ENCODE data around the gene PRKCH. TPM values are rescaled to one million over a fixed set of nuclear protein-coding genes. Genes with fewer than 3 reads are reported as not detected.

Gene PRKCH
- polyA plus RNA-seq, 1 donor from 2014 or later = 2.0 TPM

DNA sequence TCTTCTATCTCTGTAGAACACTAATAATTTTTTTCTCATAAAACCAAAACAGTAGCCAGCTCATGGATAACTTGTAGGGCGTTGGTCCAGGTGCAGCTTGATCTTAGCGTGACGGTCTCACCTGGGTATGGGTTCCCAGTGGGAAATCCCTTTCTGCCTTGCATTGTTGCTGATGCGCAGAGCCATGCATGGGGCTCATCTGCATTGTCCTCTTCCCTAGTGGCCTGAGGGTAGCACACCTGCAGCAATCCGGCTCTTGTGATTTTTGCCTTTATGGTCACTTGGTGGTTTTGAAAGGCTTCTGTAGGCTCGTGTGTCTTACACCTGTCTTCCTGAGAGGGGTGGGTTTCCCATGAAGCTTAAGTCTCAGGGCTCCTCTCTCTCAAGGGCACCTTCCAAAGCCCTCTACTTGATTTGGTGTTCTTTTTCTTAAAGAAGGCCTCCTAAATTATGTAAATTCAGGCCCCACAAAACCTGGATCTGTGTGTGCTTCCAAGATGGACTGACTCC, 130.6 kb downstream of the PRKCH start:
- Histone ChIP-seq H3K4me2 (ENCODE audit: low read length) (no peak overlapping the region), H2AFZ (ENCODE audit: low read depth, low read length) (no peak overlapping the region), H3K9me2 (ENCODE audit: insufficient read depth, low read length) (no peaks in the 10 kb centered on the region), H3F3A (ENCODE audit: insufficient read depth, low read length, poor library complexity, severe bottlenecking) (no peaks in the 10 kb centered on the region), H3K27me3 (ENCODE audit: insufficient read depth, low read depth, low read length) (no peaks in the 10 kb centered on the region), H3K36me3 (ENCODE audit: insufficient read depth, low read length) (no peaks in the 10 kb centered on the region), H4K20me1 (ENCODE audit: insufficient read depth) (no peaks in the 10 kb centered on the region), H3K9me3 (ENCODE audit: low read length) (no peaks in the 10 kb centered on the region), H3K79me2 (replicated peaks; ENCODE audit: insufficient read depth, low read length) (no peaks in the 10 kb centered on the region), H3K4me3 (ENCODE audit: low read length) (no peak overlapping the region), H3K27ac (ENCODE audit: low read length) (peak overlapping the region; percentile 55), H3K9ac (ENCODE audit: low read length) (no peak overlapping the region)
- TF ChIP-seq EZH2 (IDR thresholded peaks at IDR 0.05; ENCODE audit: borderline replicate concordance, insufficient read depth, low read length, poor library complexity, severe bottlenecking) (no peak), TAF1 (IDR thresholded peaks at IDR 0.05; ENCODE audit: low read depth) (no peak), EP300 (conservative IDR thresholded peaks at IDR 0.05; ENCODE audit: poor library complexity, severe bottlenecking) (no peak), RAD21 (conservative IDR thresholded peaks at IDR 0.05) (no peak), POLR2AphosphoS5 (IDR thresholded peaks at IDR 0.05) (no peak), MXI1 (conservative IDR thresholded peaks at IDR 0.05; ENCODE audit: poor library complexity, severe bottlenecking) (no peak), SMC3 (conservative IDR thresholded peaks at IDR 0.05; ENCODE audit: poor library complexity) (no peak)
- TF ChIP-seq, protein P1, sequence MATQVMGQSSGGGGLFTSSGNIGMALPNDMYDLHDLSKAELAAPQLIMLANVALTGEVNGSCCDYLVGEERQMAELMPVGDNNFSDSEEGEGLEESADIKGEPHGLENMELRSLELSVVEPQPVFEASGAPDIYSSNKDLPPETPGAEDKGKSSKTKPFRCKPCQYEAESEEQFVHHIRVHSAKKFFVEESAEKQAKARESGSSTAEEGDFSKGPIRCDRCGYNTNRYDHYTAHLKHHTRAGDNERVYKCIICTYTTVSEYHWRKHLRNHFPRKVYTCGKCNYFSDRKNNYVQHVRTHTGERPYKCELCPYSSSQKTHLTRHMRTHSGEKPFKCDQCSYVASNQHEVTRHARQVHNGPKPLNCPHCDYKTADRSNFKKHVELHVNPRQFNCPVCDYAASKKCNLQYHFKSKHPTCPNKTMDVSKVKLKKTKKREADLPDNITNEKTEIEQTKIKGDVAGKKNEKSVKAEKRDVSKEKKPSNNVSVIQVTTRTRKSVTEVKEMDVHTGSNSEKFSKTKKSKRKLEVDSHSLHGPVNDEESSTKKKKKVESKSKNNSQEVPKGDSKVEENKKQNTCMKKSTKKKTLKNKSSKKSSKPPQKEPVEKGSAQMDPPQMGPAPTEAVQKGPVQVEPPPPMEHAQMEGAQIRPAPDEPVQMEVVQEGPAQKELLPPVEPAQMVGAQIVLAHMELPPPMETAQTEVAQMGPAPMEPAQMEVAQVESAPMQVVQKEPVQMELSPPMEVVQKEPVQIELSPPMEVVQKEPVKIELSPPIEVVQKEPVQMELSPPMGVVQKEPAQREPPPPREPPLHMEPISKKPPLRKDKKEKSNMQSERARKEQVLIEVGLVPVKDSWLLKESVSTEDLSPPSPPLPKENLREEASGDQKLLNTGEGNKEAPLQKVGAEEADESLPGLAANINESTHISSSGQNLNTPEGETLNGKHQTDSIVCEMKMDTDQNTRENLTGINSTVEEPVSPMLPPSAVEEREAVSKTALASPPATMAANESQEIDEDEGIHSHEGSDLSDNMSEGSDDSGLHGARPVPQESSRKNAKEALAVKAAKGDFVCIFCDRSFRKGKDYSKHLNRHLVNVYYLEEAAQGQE (IDR thresholded peaks at IDR 0.05; ENCODE audit: borderline replicate concordance) = no peak
- TF ChIP-seq, protein P2, sequence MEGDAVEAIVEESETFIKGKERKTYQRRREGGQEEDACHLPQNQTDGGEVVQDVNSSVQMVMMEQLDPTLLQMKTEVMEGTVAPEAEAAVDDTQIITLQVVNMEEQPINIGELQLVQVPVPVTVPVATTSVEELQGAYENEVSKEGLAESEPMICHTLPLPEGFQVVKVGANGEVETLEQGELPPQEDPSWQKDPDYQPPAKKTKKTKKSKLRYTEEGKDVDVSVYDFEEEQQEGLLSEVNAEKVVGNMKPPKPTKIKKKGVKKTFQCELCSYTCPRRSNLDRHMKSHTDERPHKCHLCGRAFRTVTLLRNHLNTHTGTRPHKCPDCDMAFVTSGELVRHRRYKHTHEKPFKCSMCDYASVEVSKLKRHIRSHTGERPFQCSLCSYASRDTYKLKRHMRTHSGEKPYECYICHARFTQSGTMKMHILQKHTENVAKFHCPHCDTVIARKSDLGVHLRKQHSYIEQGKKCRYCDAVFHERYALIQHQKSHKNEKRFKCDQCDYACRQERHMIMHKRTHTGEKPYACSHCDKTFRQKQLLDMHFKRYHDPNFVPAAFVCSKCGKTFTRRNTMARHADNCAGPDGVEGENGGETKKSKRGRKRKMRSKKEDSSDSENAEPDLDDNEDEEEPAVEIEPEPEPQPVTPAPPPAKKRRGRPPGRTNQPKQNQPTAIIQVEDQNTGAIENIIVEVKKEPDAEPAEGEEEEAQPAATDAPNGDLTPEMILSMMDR (IDR thresholded peaks at IDR 0.05; ENCODE audit: poor library complexity, severe bottlenecking) = no peak

DNA sequence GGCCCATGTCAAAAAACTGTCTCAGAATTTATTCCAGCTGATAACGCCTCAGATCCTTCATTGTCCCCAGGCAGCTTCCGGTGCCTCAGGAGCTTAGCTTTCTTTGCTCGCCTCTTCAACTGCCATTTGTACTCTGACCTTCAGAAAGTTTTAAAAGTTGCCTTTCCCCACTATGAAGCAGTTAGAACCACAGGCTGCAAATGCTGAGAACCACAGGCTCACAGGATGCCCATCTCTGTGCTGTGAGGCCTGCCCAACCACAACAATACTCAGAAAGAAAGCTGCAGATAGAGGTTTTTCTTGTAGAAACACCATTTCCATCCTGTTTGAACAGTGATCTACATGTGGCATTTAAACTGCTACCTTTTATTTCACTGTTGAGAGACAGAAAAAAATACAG, 131.1 kb downstream of the PRKCH start:
- H3K36me3 ChIP-seq (ENCODE audit: insufficient read depth, low read length) = no peaks in the 10 kb centered on the region
- peak overlapping the region; percentile 5 for H3K9ac ChIP-seq (ENCODE audit: low read length)
- peak overlapping the region; percentile 55 for H3K27ac ChIP-seq (ENCODE audit: low read length)
- H3K9me3 ChIP-seq (ENCODE audit: low read length) = no peaks in the 10 kb centered on the region
- TF ChIP-seq, protein P2 (IDR thresholded peaks at IDR 0.05; ENCODE audit: poor library complexity, severe bottlenecking) = no peak
- TF ChIP-seq TAF1 (IDR thresholded peaks at IDR 0.05; ENCODE audit: low read depth) (no peak), EZH2 (IDR thresholded peaks at IDR 0.05; ENCODE audit: borderline replicate concordance, insufficient read depth, low read length, poor library complexity, severe bottlenecking) (no peak), EP300 (conservative IDR thresholded peaks at IDR 0.05; ENCODE audit: poor library complexity, severe bottlenecking) (peak; percentile 75), SMC3 (conservative IDR thresholded peaks at IDR 0.05; ENCODE audit: poor library complexity) (no peak), POLR2AphosphoS5 (IDR thresholded peaks at IDR 0.05) (no peak), MXI1 (conservative IDR thresholded peaks at IDR 0.05; ENCODE audit: poor library complexity, severe bottlenecking) (no peak)
- TF ChIP-seq, protein P1 (IDR thresholded peaks at IDR 0.05; ENCODE audit: borderline replicate concordance) = no peak
- H3K4me2 ChIP-seq (ENCODE audit: low read length) = no peak overlapping the region
- H4K20me1 ChIP-seq (ENCODE audit: insufficient read depth) = no peaks in the 10 kb centered on the region
- no peaks in the 10 kb centered on the region for H3K79me2 ChIP-seq (replicated peaks; ENCODE audit: insufficient read depth, low read length)
- no peaks in the 10 kb centered on the region for H3K9me2 ChIP-seq (ENCODE audit: insufficient read depth, low read length)
- H2AFZ ChIP-seq (ENCODE audit: low read depth, low read length) = no peak overlapping the region
- peak overlapping the region; percentile 24 for H3K4me3 ChIP-seq (ENCODE audit: low read length)
- no peaks in the 10 kb centered on the region for H3K27me3 ChIP-seq (ENCODE audit: insufficient read depth, low read depth, low read length)
- no peaks in the 10 kb centered on the region for H3F3A ChIP-seq (ENCODE audit: insufficient read depth, low read length, poor library complexity, severe bottlenecking)
